GM18507 (cell line): ENCODE measurements around the gene SYNC.
"Not testable (repeated sequence)": the region's sequence is repeated elsewhere in the genome, so short reads cannot be mapped to it uniquely, and the experiment has no call there.

ENCODE experiments used
- DNase-seq: peaks from one replicate; pipeline ENCODE4 v3.0.0; 2011; ENCODE audit warnings: low read depth; ENCODE audit not compliant: insufficient read length; ENCODE audit errors: extremely low spot score
- FAIRE-seq: peaks from 2 replicates; lab custom pipeline; 2011; peaks lifted over from hg19 to GRCh38; lab: Jason Lieb, UNC

Gene SYNC

DNA sequence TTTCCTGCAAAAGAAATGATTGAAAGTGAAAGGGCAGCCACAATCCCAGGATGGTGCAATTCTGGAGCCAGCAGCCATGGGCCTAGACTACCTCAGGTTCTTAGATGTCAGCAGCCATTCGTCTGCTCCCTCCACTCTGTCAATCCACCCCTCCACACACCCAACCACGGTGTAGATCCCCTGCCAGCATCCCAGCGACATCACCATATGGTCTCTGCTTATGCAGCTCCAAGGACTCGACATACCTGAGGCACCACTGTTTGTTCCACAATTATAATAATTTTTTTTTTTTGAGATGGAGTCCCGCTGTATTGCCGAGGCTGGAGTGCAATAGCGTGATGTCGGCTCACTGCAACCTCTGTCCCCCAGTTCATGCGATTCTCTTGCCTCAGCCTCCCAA is 6.5 kb downstream of the SYNC start:
- FAIRE-seq, result no peak
- DNase-seq, result no peak

DNA sequence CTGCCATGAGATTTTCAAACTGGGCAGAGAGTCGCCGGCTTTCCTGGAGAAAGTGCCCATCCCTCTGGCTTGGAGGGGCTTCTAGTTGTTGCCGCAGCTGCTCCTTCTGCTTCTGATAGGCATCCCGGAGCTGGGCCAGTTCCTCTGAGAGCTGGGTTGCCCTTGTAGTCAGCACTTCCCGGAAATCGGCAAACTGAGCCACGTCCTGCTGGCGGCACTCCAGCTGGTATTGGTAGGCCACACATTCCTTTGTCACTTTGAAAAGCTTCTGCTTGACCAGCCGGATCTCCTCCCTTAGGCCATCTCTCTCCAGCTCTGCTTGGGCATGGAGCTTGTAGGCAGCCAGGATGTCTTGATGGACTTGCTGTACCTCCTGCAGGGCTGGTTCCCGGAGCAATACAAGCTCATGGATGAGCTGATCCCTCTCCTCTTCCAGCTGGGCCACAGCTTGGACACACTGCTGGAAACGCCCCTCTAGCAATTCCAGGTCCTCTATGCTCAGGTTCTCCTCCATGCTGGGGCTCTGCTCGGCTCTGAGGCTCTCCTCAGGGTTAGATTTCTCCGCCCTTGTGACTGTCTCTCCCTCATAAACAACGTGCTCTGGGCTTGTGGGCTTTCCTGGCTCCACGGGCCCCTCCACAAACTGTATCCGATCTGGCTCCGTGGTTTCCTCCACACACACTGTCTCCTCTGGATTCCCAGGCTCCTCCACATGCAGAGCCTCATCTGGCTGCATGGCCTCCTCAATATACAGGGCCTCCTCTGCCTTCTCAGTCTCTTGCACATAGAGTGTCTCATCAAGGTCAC is 7.3 kb downstream of the SYNC start:
- DNase-seq (no peak), FAIRE-seq (no peak)

DNA sequence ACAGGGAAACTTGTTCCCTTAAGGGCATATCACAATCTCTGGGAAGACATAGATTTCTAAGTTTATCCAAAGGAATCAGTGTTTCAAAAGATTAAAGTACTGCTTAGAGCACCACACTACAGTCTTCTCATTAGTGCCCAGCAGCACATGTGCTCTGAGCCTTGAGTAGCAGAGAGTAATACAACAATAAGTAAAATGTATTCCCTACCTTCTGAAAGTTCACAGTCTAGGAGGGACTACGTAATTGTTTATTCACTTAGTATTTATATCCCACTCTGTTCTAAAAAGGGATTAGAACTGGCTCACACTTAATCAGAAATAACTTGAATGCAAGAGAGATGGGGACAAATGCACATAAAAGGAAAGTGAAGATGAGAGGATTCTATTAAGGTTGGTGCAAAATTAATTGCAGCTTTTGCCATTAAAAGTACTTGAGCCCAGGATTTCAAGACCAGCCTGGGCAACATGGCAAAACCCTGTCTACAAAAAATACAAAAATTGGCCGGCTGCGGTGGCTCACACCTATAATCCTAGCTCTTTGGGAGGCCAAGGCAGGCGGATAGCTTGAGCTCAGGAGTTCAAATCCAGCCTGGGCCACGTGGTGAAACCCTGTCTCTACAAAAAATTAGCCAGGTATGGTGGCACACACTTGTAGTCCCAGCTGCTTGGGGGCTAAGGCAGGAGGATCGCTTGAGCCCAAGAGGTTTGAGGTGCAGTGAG is 9.0 kb downstream of the SYNC start:
- DNase-seq, result no peak
- FAIRE-seq, result no peak

DNA sequence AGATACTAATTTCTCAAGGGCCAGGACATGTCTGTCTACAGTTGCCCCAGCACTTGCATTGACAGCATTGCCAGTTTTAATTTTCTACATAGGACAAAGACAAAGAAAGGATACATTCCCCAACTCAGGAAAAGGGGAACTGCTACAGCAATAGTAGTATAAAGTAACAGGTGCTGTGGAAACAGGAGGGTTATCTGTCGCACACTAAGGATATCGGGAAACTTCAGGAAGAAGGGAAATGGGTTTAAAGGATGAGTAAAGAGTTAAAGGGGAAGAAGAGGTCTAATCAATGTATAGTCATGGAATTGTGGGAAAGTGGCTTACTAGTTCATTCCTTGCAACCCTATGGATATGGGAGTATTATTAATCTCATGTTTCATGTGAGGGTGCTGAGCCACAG is 16.2 kb downstream of the SYNC start:
- FAIRE-seq (no peak), DNase-seq (no peak)

DNA sequence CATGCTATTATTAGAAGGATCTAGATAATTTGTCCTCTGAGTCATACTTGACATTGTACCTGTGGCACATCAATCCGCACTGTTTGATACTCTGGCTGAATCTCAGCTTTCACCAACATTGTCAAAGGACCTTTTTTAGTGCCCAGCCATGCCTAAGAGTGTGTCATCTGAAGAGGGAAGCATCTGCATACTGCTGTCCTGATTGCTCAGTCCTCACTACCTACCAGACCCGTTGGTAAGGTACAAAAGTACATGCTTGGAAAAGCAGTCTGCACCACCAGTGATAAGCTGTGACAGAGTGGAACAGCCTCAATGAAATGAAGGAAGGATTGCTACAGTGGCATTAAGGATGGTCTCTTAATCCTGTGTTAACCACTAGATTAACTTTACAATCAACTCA is 17.1 kb downstream of the SYNC start:
- FAIRE-seq (no peak), DNase-seq (no peak)

DNA sequence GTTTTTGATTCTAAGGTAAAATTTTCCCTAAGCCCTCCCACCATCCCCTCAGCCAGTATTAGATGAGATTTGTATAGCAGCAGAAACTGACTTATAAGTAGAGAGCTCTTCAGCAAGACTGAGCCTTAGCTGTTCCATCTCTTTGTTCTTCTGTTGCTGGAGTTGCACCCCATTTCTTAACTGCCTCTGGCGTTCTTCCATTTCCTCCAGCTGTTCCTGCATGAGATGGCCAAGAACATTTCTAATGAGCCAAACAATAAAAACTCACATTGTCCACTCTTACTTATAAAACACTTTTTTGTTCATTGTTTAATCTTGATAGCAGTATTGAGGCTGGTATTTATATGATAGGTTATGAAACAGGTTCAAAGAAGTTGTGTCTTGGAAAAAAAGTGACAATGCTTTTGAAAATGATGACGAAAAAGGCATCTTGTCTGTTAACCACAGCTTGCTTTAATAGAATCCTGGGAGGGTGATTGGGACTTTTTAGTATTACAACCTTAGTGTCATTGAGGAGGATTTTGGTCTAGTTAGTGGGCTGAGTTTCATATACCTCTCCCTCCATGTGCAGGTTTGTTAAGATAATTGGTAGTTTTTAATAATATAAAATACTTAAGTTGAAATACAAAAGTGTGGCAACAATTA is 18.3 kb downstream of the SYNC start:
- DNase-seq (no peak), FAIRE-seq (no peak)

DNA sequence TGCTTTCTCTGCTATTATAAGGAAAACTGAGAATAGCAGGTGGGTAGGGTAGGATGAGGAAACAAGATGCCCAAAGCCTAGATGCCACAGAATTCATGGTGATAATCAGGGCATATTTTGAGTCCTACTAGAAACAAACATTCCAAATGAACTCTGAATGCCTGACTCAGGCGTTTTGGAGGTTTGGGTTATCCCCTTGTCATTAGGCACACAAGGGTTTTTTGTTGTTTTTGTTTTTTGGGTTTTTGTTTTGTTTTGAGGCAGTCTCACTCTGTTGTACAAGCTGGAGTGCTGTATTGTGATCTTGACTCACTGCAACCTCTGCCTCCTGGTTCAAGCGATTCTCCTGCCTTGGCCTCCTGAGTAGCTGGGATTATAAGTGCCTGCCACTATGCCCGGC is 19.2 kb downstream of the SYNC start:
- FAIRE-seq, result no peak

DNA sequence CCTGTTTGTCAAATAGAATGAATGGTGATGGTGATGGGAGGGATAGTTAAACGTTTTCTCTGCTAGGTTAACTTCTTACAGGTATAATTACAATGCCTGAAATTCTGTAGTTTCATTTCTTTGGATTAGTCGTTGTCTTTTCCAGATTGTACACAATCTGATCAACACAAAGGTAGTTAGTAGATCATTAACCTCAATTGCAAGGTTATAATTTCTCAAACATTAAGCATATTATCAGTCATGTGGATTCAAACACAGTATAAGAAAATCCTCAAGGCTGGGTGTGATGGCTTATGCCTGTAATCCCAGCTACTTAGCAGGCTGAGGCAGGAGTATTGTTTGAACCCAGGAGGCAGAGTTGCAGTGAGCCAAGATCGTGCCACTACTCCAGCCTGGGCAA is 20.6 kb downstream of the SYNC start:
- peak; percentile 29 for FAIRE-seq

More for the DNA sequence above, 19.2 kb downstream of the SYNC start:
- no peak for DNase-seq

DNA sequence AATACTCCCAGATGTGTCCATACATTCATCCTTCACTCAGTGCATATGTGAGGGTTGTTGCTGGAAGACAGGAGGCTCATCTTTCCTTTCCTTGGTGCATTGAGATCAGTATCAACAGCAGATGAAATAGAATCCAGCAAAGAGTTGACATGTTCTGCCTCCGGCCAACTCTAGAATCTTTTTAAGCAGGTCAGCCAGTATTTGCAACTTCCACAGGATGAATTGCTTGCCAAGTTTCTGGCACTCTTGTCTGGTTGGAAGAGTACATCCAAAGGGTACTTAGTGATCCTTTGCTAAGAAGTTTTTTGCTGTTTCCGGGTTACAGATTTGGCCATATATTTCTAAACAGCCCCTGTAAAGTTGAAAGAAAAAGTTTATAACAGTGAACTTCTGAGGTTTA is 21.1 kb downstream of the SYNC start:
- FAIRE-seq (no peak), DNase-seq (no peak)

More for the DNA sequence above, 20.6 kb downstream of the SYNC start:
- DNase-seq, result no peak

DNA sequence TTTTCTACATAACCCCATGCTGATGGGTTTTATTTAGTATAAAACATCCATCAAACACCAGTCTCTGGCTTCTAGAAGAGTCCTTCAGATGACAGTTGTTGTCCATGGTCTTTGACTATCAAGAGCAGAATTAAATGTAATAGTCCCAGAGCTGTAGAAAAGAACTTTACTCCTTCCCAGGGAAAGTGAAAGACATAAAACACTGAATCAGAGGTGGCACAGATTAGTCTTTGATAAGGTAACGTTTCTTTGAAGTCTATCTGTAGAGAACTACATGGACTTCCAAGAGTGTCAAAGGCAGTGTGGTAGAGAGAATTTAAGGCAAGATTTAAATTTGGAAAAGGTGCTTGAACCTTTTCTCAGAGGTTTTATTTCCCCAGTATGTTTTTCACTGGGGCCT is 21.9 kb downstream of the SYNC start:
- DNase-seq, result no peak
- FAIRE-seq, result no peak

DNA sequence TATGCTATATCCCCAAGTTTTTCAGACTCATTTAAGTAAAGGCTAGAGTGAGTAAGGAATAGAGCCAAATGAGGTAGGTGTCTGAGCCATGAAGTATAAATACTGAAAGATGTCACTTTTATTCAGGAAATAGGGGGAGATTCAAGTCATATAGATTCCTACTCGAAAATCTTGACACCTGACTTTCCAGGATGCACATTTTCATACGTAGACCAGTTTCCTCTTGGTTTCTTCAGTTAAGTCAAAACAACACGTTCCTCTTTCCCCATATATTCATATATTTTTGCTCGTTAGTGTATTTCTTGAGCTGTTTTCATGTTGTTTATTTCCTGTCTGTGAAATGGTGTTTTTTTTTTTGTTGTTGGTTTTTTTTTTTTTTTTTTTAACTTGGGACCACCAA is 22.6 kb downstream of the SYNC start:
- not testable (repeated sequence) for DNase-seq, FAIRE-seq

DNA sequence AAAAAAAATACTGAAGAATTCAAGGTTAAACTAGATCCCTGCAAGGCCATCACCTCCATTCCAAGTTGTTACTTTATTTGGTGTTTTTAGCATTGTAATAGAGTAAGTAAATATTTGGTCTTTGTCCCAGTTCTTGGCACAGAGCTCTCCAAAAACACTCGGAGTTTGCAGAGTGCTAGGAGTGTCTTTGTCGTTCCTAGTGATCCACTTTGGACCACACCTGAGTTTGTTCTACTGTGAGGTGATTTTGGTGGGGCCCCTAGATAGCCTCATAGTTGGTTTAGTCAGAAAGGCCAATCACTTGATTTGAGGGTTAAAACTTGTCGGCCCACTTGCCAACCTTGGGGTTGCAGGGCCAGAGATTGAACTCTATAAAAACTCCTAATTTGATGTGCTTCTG is 25.6 kb downstream of the SYNC start:
- no peak for DNase-seq
- FAIRE-seq, result no peak

DNA sequence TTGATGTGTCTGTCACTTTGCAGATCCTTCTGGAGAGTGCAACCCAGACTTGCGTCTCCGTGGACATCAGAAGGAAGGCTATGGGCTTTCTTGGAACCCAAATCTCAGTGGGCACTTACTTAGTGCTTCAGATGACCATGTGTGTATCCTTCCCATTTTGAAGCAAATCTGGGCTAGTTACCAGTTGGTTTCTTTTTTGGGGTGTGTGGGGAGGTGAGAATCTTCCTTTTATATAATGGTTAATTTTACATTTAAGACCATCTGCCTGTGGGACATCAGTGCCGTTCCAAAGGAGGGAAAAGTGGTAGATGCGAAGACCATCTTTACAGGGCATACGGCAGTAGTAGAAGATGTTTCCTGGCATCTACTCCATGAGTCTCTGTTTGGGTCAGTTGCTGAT is 33.9 kb downstream of the SYNC start:
- FAIRE-seq, result not testable (repeated sequence)

DNA sequence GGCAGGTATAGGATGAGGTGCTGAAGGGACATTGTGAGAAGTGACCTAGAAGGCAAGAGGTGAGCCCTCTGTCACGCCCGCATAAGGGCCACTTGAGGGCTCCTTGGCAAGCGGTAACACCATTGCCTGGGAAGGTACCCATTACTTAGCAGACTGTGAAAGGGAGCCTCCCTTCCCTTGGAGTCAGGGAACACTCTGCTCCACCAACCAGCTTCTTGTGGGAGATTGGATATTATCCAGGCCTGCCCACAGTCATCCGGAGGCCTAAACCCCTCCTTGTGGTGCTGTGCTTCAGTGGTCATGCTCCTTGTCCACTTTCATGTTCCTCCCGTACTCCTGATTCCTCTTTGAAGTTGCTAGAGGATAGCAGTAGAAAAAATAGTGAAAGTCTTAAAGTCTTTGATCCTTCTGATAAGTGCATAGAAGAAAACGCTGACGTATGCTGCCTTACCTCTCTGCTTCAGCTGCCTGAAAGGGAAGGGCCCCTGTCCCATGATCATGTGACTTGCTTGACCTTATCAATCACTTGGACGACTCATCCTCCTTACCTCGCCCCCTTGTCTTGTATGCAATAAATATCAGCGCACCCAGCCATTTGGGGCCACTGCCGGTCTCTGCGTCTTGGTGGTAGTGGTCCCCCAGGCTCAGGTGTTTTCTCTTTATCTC is 35.5 kb downstream of the SYNC start:
- FAIRE-seq, result no peak
- DNase-seq, result no peak

More for the DNA sequence above, 33.9 kb downstream of the SYNC start:
- not testable (repeated sequence) for DNase-seq

DNA sequence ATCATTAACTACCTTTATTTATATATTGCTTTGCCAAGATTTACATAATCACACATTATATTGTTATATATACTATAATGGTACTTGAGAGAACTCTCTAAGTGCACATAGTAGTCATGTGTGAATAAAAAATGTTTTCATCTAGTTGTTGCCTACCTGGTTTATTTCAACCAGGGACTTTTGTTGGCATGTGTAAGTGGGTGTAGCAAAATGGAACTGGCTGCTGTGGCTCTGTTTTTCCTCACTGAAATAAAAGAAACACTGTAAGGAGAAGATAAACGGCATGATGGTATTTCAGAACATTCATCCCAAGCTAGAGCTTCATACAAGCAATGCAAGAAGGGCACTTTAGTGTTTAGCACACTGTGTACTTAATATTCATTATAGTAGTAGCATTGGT is 36.7 kb downstream of the SYNC start:
- no peak for DNase-seq
- no peak for FAIRE-seq

DNA sequence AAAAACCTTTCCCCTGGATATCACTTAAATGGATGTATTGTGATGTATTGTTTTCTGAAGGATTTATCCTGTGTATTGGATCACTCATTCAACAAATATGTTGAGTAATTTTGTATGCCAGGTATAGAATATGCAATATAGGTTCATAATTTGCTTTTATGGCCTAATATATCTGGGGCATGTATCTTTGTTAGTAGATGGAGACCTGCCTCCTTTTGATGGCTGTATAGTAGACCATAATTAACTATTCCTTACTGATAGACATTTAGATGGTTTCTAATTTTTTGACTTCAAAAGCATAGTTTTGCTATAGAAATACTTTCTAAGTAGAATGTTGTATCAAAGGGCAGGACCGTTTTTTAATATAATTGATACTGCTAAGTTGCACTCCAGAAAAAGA is 43.0 kb downstream of the SYNC start:
- DNase-seq, result no peak
- FAIRE-seq, result no peak

DNA sequence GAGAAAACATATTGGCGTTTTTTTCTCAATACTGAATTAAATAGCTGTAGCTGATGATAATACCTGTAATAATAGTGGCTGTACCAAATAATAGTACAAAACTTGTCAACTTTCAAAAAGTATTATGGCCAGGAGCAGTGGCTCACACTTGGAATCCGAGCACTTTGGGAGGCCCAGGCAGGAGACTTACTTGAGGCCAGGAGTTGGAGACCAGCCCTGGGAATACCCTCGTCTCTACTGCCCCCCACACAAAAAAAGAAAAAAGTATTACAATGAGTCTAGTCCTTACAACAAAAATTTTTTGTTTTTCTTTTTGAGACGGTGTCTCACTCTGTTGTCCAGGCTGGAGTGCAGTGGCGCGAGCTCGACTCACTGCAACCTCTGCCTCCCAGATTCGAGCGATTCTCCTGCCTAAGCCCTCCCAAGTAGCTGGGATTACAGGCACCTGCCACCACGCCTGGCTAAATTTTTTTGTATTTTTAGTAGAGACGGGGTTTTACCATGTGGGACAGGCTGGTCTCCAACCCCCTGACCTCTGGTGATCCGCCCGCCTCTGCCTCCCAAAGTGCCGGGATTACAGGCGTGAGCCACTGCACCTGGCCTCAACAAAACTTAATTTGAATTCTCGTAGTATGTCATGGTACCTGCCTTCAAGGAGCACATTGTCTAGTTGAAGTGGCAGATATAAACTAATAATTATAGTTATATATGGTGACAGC is 50.2 kb downstream of the SYNC start:
- FAIRE-seq (no peak), DNase-seq (no peak)

DNA sequence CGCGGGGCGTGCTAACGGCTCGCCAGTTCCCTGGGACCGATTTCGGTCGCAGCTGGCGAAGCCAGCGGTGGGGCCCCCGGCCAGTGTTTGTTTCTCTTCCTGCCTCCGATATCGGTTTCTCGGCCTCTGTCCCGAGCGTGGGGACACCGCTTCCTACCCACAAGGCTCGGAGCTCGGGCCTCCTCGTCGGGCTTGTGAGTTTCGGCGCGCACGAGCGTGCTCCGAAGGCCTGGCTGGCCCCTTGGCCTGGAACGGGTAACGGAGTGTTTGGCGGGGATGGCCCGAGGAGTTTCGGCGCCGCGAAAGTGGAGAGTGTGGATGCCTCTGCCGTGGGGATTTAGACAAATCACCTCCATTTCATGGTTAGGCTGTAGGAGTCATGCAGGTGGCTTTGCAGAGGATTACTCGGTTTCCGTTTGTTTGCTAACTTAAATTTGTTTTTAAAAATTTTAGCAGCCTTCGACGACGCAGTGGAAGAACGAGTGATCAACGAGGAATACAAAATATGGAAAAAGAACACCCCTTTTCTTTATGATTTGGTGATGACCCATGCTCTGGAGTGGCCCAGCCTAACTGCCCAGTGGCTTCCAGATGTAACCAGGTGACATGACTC is 51.0 kb downstream of the SYNC start:
- FAIRE-seq, result peak; percentile 36

More for the DNA sequence above, 51.0 kb downstream of the SYNC start:
- DNase-seq, result peak; percentile 18
